HCT116 (cell line): ENCODE measurements around the gene MRS2. TPM values are rescaled to one million over a fixed set of nuclear protein-coding genes. Genes with fewer than 3 reads are reported as not detected.

Experiments
- ATAC-seq: fragments of 200-7000 bp; cut with Tn5 transposase; 2 replicates; pipeline ENCODE4 v1.9.1; 2020; ENCODE audit warnings: mild to moderate bottlenecking, moderate library complexity
- Bru-seq: library from RNA; stranded (reverse); fragments of 400-500 nt; gene quantifications from one replicate; lab custom pipeline; 2021; lab: Mats Ljungman, UMichigan
- BruChase-seq, 2 experiments: library from RNA; stranded (reverse); fragments of 400-500 nt; gene quantifications; one replicate each; lab custom pipeline; 2021; lab: Mats Ljungman, UMichigan
- BruUV-seq: library from RNA; stranded (reverse); fragments of 400-500 nt; replicated peaks from 2 replicates; lab custom pipeline; 2021; lab: Mats Ljungman, UMichigan
- CTCF ChIA-PET: fragments of 300-600 bp; sonication (Branson Sonifier 250); formaldehyde crosslinking; loops from one replicate; lab custom pipeline; 2021; ENCODE audit warnings: antibody characterized with exemption; lab: Charles Lee
- POLR2A ChIA-PET: fragments of 300-600, 350-600 bp; sonication (Branson Sonifier 250); formaldehyde crosslinking; loops from one replicate; lab custom pipeline; 2021; ENCODE audit warnings: antibody characterized with exemption; lab: Charles Lee
- RAD21 ChIA-PET, 2 experiments: fragments of 300-600 bp; sonication (Branson Sonifier 250); formaldehyde crosslinking; loops; one replicate each; lab custom pipeline; 2023; ENCODE audit warnings: low total read pairs in 2 of 2; ENCODE audit not compliant: uncharacterized antibody in 2 of 2, unreplicated experiment in 2 of 2, low non-redundant PET in 1 of 2; lab: Charles Lee
- DNase-seq: peaks from one replicate; pipeline ENCODE4 v3.0.0-alpha.2; 2010; ENCODE audit warnings: low read depth, low spot score
- H2AFZ ChIP-seq: fragments of 200-600 bp; shearing (Covaris generic), sonication (generic); 2 replicates; pipeline ENCODE4 v1.6.1; 2017; ENCODE audit warnings: low read depth, mixed run types, mixed read lengths, antibody characterized with exemption, low read length; ENCODE audit not compliant: poor library complexity, severe bottlenecking
- H3K27ac ChIP-seq: 2 replicates; pipeline ENCODE4 v1.5.1; 2012; ENCODE audit warnings: low read depth, low read length
- H3K27me3 ChIP-seq: fragments of 200-600 bp; sonication (generic); 2 replicates; pipeline ENCODE4 v1.6.1; 2016; ENCODE audit warnings: mixed run types, low read length, mixed read lengths; ENCODE audit not compliant: insufficient read depth
- H3K36me3 ChIP-seq, 2 experiments: fragments of 200-500 bp in 1 of 2; fragments of 200-600 bp in 1 of 2; sonication (Bioruptor generic) in 1 of 2; sonication (generic) in 1 of 2; 2 replicates each; pipeline versions ENCODE4 v1.5.1 to v1.6.1; 2014 to 2016; ENCODE audit warnings: low read length in 2 of 2, inconsistent platforms in 1 of 2, mixed read lengths in 1 of 2, mixed run types in 1 of 2; ENCODE audit not compliant: insufficient read depth in 2 of 2, control insufficient read depth in 1 of 2
- H3K4me1 ChIP-seq, 2 experiments: fragments of 200-600 bp in 1 of 2; sonication (generic) in 1 of 2; 2 replicates each; pipeline versions ENCODE4 v1.5.1 to v1.6.1; 2012 to 2017; ENCODE audit warnings: low read length in 2 of 2, inconsistent platforms in 1 of 2, mild to moderate bottlenecking in 1 of 2, mixed read lengths in 1 of 2, mixed run types in 1 of 2, moderate library complexity in 1 of 2; ENCODE audit not compliant: insufficient read depth in 2 of 2, control insufficient read depth in 1 of 2
- H3K4me2 ChIP-seq: fragments of 200-600 bp; sonication (generic); 2 replicates; pipeline ENCODE4 v1.6.1; 2017; ENCODE audit warnings: mixed run types, low read length, mixed read lengths
- H3K4me3 ChIP-seq, 2 experiments: fragments of 200-600 bp in 1 of 2; sonication (generic) in 1 of 2; replicated peaks in 1 of 2; 2 replicates each; pipeline ENCODE4 v1.5.1; 2011 to 2016; ENCODE audit warnings: low read length in 2 of 2, control low read depth in 1 of 2, low read depth in 1 of 2, mild to moderate bottlenecking in 1 of 2, mixed read lengths in 1 of 2, mixed run types in 1 of 2
- H3K79me2 ChIP-seq: fragments of 200-600 bp; sonication (generic); 2 replicates; pipeline ENCODE4 v1.6.1; 2017; ENCODE audit warnings: mild to moderate bottlenecking, mixed run types, low read length, moderate library complexity, mixed read lengths; ENCODE audit not compliant: insufficient read depth
- H3K9ac ChIP-seq: fragments of 200-600 bp; sonication (generic); 2 replicates; pipeline ENCODE4 v1.6.1; 2016; ENCODE audit warnings: low read length, mixed read lengths
- H3K9me2 ChIP-seq: fragments of 200-600 bp; sonication (generic), shearing (Covaris generic); 2 replicates; pipeline ENCODE4 v1.6.1; 2017; ENCODE audit warnings: mixed run types, mild to moderate bottlenecking, moderate library complexity; ENCODE audit not compliant: insufficient read depth
- H3K9me3 ChIP-seq, 2 experiments: fragments of 200-500 bp in 1 of 2; fragments of 200-600 bp in 1 of 2; sonication (Bioruptor generic) in 1 of 2; sonication (generic) in 1 of 2; 2 replicates each; pipeline ENCODE4 v1.6.1; 2014 to 2017; ENCODE audit warnings: low read length in 2 of 2, mixed read lengths in 2 of 2, inconsistent platforms in 1 of 2, low read depth in 1 of 2, mild to moderate bottlenecking in 1 of 2, mixed run types in 1 of 2, moderate library complexity in 1 of 2; ENCODE audit not compliant: control insufficient read depth in 1 of 2, insufficient read depth in 1 of 2
- H4K20me1 ChIP-seq: fragments of 200-600 bp; sonication (generic), shearing (Covaris generic); 2 replicates; pipeline ENCODE4 v1.6.1; 2017; ENCODE audit warnings: mixed run types, mild to moderate bottlenecking, moderate library complexity; ENCODE audit not compliant: insufficient read depth
- CBX3 ChIP-seq: IDR thresholded peaks from 2 replicates; pipeline ENCODE4 v1.6.1; 2012; ENCODE audit warnings: low read depth
- CEBPB ChIP-seq: IDR thresholded peaks from 2 replicates; pipeline ENCODE4 v1.6.1; 2012; ENCODE audit warnings: low read depth
- ELF1 ChIP-seq: IDR thresholded peaks from 2 replicates; pipeline ENCODE4 v1.6.1; 2012; ENCODE audit warnings: low read depth, borderline replicate concordance
- FOSL1 ChIP-seq: IDR thresholded peaks from 2 replicates; pipeline ENCODE4 v1.6.1; 2012; ENCODE audit warnings: low read depth
- POLR2AphosphoS5 ChIP-seq: IDR thresholded peaks from 2 replicates; pipeline ENCODE4 v1.6.1; 2011; ENCODE audit warnings: mild to moderate bottlenecking, low read depth, low read length, moderate library complexity
- RAD21 ChIP-seq: IDR thresholded peaks from 2 replicates; pipeline ENCODE4 v1.6.1; 2012; ENCODE audit warnings: low read depth, mild to moderate bottlenecking
- SIN3A ChIP-seq: IDR thresholded peaks from 2 replicates; pipeline ENCODE4 v1.6.1; 2012; ENCODE audit warnings: low read depth
- TCF7L2 ChIP-seq: IDR thresholded peaks from 2 replicates; pipeline ENCODE4 v1.7.0; 2011; ENCODE audit warnings: borderline replicate concordance, inconsistent platforms; ENCODE audit not compliant: insufficient read depth, insufficient read length; ENCODE audit errors: extremely low read depth
- YY1 ChIP-seq: IDR thresholded peaks from 2 replicates; pipeline ENCODE4 v1.6.1; 2011; ENCODE audit warnings: low read length, low read depth, moderate library complexity, mild to moderate bottlenecking; ENCODE audit not compliant: insufficient replicate concordance; ENCODE audit errors: extremely low read depth
- intact Hi-C: fragments of 100-400 bp; cut with micrococcal nuclease; formaldehyde crosslinking; loops from 2 replicates; pipeline ENCODE4 v1.10.0; 2022
- long read RNA-seq: library from polyadenylated mRNA; unstranded; transcript quantifications from one replicate; pipeline ENCODE4 v2.0.0, GENCODE V29; 2021; ENCODE audit not compliant: unreplicated experiment
- polyA plus RNA-seq: library from polyadenylated mRNA; unstranded; fragments of >200 nt; gene quantifications from 2 replicates; pipeline ENCODE4 v1.2.1, GENCODE V29; 2012; ENCODE audit warnings: missing spikeins
- total RNA-seq: library from RNA; stranded (reverse); gene quantifications from one replicate; pipeline ENCODE4 v1.2.1, GENCODE V29; 2021; ENCODE audit not compliant: unreplicated experiment
- TF ChIP-seq, protein P1 (sequence below): IDR thresholded peaks from 2 replicates; pipeline ENCODE4 v1.6.1; 2011; ENCODE audit warnings: mild to moderate bottlenecking, low read length, moderate library complexity; ENCODE audit not compliant: insufficient replicate concordance; ENCODE audit errors: extremely low read depth
- TF ChIP-seq, protein P2 (sequence below), 3 experiments: fragments of 200-600 bp in 1 of 3; sonication (generic) in 1 of 3; IDR thresholded peaks in 2 of 3; conservative IDR thresholded peaks in 1 of 3; 2 replicates each; pipeline ENCODE4 v1.5.1; 2012 to 2017; ENCODE audit warnings: low read depth in 2 of 3, low read length in 2 of 3, antibody characterized with exemption in 1 of 3, borderline replicate concordance in 1 of 3, control low read depth in 1 of 3, mild to moderate bottlenecking in 1 of 3, mixed read lengths in 1 of 3, mixed run types in 1 of 3, moderate library complexity in 1 of 3; ENCODE audit not compliant: insufficient read depth in 1 of 3
- TF ChIP-seq, protein P3 (sequence below): IDR thresholded peaks from 2 replicates; pipeline ENCODE4 v1.6.1; 2012

Gene MRS2, protein sequence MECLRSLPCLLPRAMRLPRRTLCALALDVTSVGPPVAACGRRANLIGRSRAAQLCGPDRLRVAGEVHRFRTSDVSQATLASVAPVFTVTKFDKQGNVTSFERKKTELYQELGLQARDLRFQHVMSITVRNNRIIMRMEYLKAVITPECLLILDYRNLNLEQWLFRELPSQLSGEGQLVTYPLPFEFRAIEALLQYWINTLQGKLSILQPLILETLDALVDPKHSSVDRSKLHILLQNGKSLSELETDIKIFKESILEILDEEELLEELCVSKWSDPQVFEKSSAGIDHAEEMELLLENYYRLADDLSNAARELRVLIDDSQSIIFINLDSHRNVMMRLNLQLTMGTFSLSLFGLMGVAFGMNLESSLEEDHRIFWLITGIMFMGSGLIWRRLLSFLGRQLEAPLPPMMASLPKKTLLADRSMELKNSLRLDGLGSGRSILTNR
- total RNA-seq = 39.9 TPM
- 17.0 and 19.9 TPM in 2 replicates for polyA plus RNA-seq
- percentile 87 among the genes with signal in this experiment for Bru-seq, nascent RNA
- percentile 90 among the genes with signal in this experiment for BruChase-seq, experiment 1, labeled RNA remaining after a 6-hour chase
- BruChase-seq, experiment 2, labeled RNA remaining after a 2-hour chase = percentile 89 among the genes with signal in this experiment
- long read RNA-seq, transcript MRS2-203 (11 exons, 3,313 nt) = major isoform, 37 of 57 reads
- long read RNA-seq, partial matches to known transcripts = 3 of 57 reads
- long read RNA-seq, other reads (novel, unspliced or antisense) = 10 of 57 reads

DNA sequence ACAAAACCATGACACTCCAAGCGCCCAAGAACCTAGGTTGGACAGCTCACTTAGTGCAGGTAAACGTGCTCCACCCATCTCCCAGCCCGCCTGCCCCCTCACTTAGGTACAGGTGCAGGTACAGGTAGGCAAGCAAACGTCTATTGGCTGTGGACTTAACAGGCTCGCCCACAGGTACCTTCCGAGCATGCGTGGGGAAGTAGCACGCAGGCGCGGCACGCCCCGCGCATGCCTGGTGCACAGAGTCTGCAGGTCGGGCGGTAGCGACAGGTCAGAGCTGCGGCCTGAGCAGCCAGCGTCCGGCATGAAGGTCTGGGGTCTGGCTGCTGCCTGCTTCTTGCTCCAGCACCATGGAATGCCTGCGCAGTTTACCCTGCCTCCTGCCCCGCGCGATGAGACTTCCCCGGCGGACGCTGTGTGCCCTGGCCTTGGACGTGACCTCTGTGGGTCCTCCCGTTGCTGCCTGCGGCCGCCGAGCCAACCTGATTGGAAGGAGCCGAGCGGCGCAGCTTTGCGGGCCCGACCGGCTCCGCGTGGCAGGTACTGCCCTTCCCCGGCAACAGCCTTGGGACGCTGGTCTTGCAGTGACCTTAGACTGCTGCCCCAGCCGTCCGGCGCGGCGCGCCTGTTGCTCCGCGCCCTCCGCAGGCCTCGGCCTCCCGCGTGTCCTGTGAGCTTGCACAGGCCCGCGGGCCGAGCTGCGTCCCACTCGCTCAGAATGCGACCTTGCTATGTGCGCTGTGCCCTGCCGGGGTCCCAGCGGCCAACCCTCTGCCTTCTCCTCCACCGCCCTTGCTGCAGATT, at the start of gene MRS2:
MRS2 (plus strand) TSS at position 240 of the 804 bp plus-strand sequence; CDS start at position 351, 111 bp downstream.
- H3K36me3 ChIP-seq = peaks cover 13 to 16% of the 10 kb centered on the region in 2 experiments
- no peaks in the 10 kb centered on the region for H3K9me3 ChIP-seq
- DNase-seq = peak; percentile 92
- H3K27me3 ChIP-seq = no peaks in the 10 kb centered on the region
- H3K9me2 ChIP-seq = no peaks in the 10 kb centered on the region
- CTCF ChIA-PET = interaction anchor here (1.5 to 2.6 kb wide), 2 partner anchors 14 to 120 kb away, joined by 4 to 23 read pairs; no protein-coding TSS in a partner anchor
- POLR2A ChIA-PET = interaction anchor here (1.7 kb wide), 1 partner anchor 13 kb away, joined by 5 read pairs; no protein-coding TSS in a partner anchor
- BruUV-seq = no TSS peak
- H3K27ac ChIP-seq = peak within 1 kb of the TSS; percentile 67
- H3K79me2 ChIP-seq = peaks cover 55% of the 10 kb centered on the region
- H3K4me3 ChIP-seq = peak within 1 kb of the TSS; percentile 75 to 90
- peak; percentile 98 for ATAC-seq
- H4K20me1 ChIP-seq = no peaks in the 10 kb centered on the region; the same call in 1 of the 2 replicates
- peaks cover 2 to 20% of the 10 kb centered on the region in 2 experiments; a peak in 3 of 4 replicates for H3K4me1 ChIP-seq
- H3K9ac ChIP-seq = peak within 1 kb of the TSS; percentile 97
- H2AFZ ChIP-seq = peak within 1 kb of the TSS; percentile 73
- RAD21 ChIA-PET = no interaction called here
- intact Hi-C loops = loop anchor here (10.0 kb wide), 1 partner anchor 372 kb away; the partner anchor contains the start of gene GMNN
- peak within 1 kb of the TSS; percentile 71 for H3K4me2 ChIP-seq
- TF ChIP-seq FOSL1 (no peak), POLR2AphosphoS5 (peak; percentile 97), SIN3A (peak; percentile 49; the same call in 1 of the 2 replicates), YY1 (no peak), CBX3 (no peak), TCF7L2 (no peak), ELF1 (no peak), CEBPB (no peak), RAD21 (no peak)
- TF ChIP-seq, protein P1, sequence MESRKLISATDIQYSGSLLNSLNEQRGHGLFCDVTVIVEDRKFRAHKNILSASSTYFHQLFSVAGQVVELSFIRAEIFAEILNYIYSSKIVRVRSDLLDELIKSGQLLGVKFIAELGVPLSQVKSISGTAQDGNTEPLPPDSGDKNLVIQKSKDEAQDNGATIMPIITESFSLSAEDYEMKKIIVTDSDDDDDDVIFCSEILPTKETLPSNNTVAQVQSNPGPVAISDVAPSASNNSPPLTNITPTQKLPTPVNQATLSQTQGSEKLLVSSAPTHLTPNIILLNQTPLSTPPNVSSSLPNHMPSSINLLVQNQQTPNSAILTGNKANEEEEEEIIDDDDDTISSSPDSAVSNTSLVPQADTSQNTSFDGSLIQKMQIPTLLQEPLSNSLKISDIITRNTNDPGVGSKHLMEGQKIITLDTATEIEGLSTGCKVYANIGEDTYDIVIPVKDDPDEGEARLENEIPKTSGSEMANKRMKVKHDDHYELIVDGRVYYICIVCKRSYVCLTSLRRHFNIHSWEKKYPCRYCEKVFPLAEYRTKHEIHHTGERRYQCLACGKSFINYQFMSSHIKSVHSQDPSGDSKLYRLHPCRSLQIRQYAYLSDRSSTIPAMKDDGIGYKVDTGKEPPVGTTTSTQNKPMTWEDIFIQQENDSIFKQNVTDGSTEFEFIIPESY = no peak
- TF ChIP-seq, protein P2, sequence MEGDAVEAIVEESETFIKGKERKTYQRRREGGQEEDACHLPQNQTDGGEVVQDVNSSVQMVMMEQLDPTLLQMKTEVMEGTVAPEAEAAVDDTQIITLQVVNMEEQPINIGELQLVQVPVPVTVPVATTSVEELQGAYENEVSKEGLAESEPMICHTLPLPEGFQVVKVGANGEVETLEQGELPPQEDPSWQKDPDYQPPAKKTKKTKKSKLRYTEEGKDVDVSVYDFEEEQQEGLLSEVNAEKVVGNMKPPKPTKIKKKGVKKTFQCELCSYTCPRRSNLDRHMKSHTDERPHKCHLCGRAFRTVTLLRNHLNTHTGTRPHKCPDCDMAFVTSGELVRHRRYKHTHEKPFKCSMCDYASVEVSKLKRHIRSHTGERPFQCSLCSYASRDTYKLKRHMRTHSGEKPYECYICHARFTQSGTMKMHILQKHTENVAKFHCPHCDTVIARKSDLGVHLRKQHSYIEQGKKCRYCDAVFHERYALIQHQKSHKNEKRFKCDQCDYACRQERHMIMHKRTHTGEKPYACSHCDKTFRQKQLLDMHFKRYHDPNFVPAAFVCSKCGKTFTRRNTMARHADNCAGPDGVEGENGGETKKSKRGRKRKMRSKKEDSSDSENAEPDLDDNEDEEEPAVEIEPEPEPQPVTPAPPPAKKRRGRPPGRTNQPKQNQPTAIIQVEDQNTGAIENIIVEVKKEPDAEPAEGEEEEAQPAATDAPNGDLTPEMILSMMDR (IDR thresholded peaks at IDR 0.05 in 2 of 3, conservative IDR thresholded peaks at IDR 0.05 in 1 of 3; ENCODE audit: borderline replicate concordance in 1 of 3, insufficient read depth in 1 of 3, low read depth in 2 of 3, low read length in 2 of 3) = no peak
- TF ChIP-seq, protein P3, sequence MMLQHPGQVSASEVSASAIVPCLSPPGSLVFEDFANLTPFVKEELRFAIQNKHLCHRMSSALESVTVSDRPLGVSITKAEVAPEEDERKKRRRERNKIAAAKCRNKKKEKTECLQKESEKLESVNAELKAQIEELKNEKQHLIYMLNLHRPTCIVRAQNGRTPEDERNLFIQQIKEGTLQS = no peak
